Vein endothelial cell (primary cell): ENCODE data around the gene POLR3K. TPM values are rescaled to one million over a fixed set of nuclear protein-coding genes. Genes with fewer than 3 reads are reported as not detected.

ENCODE experiments used
- small RNA-seq: library from RNA; depleted of rRNA; stranded (forward); fragments of <200 nt; gene quantifications from one replicate; pipeline ENCODE3, GENCODE V24; 2012
- total RNA-seq: library from RNA; depleted of rRNA; stranded (reverse); fragments of >200 nt; gene quantifications from 2 replicates; pipeline ENCODE4 v1.2.3, GENCODE V29; 2012

The POLR3K gene
- total RNA-seq: 4.9 and 5.2 TPM in 2 replicates

GRCh38 chr16:53346-54236 is at the start of gene POLR3K, which contains the start of gene SNRNP25:
Gene POLR3K (minus strand): TSS chr16:53608. CDS start chr16:53586, 22 bp downstream.
Gene SNRNP25 (plus strand): TSS chr16:53828. CDS start chr16:54017, 189 bp downstream.

GRCh38 chr16:77807-78443 is 24.5 kb upstream of the POLR3K start, which contains the start of gene MPG:
Gene MPG (plus strand): TSS chr16:78225. CDS start chr16:78310, 85 bp downstream.

GRCh38 chr16:72561-73548 is 19.4 kb upstream of the POLR3K start, which contains the start of gene RHBDF1:
Gene RHBDF1 (minus strand): TSS chr16:72631. CDS start chr16:65015, 7,616 bp downstream.

Small RNA genes lying within 50 kb of the gene (small RNA-seq; reads per million reads assigned to genes)
- gene MIR6859-4 (not detected), gene Z69720.2 (not detected)

Other genes with a start within 250 kb of the POLR3K start
- gene SNRNP25, start 220 bp upstream of the POLR3K start, total RNA-seq: 18.3 and 22.1 TPM in 2 replicates
- gene RHBDF1, start 19.0 kb upstream of the POLR3K start, total RNA-seq: 27.1 and 29.2 TPM in 2 replicates
- gene MPG, start 24.6 kb upstream of the POLR3K start, total RNA-seq: 108 and 171 TPM in 2 replicates
- 13.5 and 14.7 TPM in 2 replicates for gene NPRL3, start 85.1 kb upstream of the POLR3K start, total RNA-seq
- gene HBZ, start 99.0 kb upstream of the POLR3K start, total RNA-seq: not detected in 2 replicates
- not detected in 2 replicates for gene HBM, start 112.4 kb upstream of the POLR3K start, total RNA-seq
- gene HBA2, start 119.3 kb upstream of the POLR3K start, total RNA-seq: not detected in 2 replicates
- not detected in 2 replicates for gene HBA1, start 123.1 kb upstream of the POLR3K start, total RNA-seq
- gene HBQ1, start 126.9 kb upstream of the POLR3K start, total RNA-seq: 1.1 and 1.3 TPM in 2 replicates
- 42.5 and 45.9 TPM in 2 replicates for gene LUC7L, start 175.8 kb upstream of the POLR3K start, total RNA-seq
- gene FAM234A, start 181.2 kb upstream of the POLR3K start, total RNA-seq: 83.6 and 104 TPM in 2 replicates
- 1.7 and 2.9 TPM in 2 replicates for gene RGS11, start 222.3 kb upstream of the POLR3K start, total RNA-seq
- 0.57 and 2.3 TPM in 2 replicates for gene ARHGDIG, start 227.0 kb upstream of the POLR3K start, total RNA-seq
- 0.65 TPM in 1 of 2 replicates, not detected in the other for gene PDIA2, start 229.6 kb upstream of the POLR3K start, total RNA-seq